ENCODE results near the gene TPST1.

DNA sequence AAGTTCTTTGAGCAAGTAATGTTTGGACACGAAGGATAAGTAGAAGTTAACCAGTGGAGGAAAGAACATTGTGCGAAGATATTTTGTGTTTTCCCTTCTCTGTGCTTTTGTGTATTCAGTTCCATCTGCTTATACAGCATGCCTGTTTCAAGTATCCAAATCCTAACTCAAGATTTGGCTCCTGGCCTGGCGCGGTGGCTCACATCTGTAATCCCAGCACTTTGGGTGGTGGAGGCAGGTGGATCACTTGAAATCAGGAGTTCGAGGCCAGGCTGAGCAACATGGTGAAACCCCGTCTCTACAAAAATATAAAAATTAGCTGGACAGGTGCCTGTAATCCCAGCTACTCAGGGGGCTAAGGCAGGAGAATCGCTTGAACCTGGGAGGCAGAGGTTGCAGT, 40.8 kb upstream of the TPST1 start:
- no peak for TF ChIP-seq JUND (IDR thresholded peaks at IDR 0.05; ENCODE audit: borderline replicate concordance, low read depth, low read length)
- TF ChIP-seq JUND (tag; IDR thresholded peaks at IDR 0.05; ENCODE audit: borderline replicate concordance, low read depth, low read length): no peak
- TF ChIP-seq GTF2F1 (IDR thresholded peaks at IDR 0.05; ENCODE audit: low read depth, low read length): no peak
- TF ChIP-seq ZNF76 (CRISPR knock-in tag; IDR thresholded peaks at IDR 0.05; ENCODE audit: borderline replicate concordance): no peak
- TF ChIP-seq, protein P1, sequence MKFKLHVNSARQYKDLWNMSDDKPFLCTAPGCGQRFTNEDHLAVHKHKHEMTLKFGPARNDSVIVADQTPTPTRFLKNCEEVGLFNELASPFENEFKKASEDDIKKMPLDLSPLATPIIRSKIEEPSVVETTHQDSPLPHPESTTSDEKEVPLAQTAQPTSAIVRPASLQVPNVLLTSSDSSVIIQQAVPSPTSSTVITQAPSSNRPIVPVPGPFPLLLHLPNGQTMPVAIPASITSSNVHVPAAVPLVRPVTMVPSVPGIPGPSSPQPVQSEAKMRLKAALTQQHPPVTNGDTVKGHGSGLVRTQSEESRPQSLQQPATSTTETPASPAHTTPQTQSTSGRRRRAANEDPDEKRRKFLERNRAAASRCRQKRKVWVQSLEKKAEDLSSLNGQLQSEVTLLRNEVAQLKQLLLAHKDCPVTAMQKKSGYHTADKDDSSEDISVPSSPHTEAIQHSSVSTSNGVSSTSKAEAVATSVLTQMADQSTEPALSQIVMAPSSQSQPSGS (CRISPR knock-in tag; IDR thresholded peaks at IDR 0.05): no peak
- no peak for TF ChIP-seq USF2 (CRISPR knock-in tag; IDR thresholded peaks at IDR 0.05)
- TF ChIP-seq PRMT5 (CRISPR knock-in tag; IDR thresholded peaks at IDR 0.05): no peak

Data from K562 (cell line).